GM11168 (cell line): ENCODE data around the gene HOXA5.

Source experiments
- in situ Hi-C: fragments of 300-500 bp; cut with MboI; formaldehyde crosslinking; loops from one replicate; pipeline ENCODE4 v1.12.0; 2022; ENCODE audit warnings: low sequenced_read_pairs; ENCODE audit not compliant: unreplicated experiment

The HOXA5 gene

GRCh38 chr7:27162561-27163287, 19.2 kb upstream of the HOXA5 start:
- in situ Hi-C loops: no loop called here

- in situ Hi-C loops: no loop called here
Observed at GRCh38 chr7:27161721-27162560, 18.5 kb upstream of the HOXA5 start.

- in situ Hi-C loops: no loop called here
Observed at GRCh38 chr7:27161214-27161720, 17.8 kb upstream of the HOXA5 start.

GRCh38 chr7:27160546-27161213, 17.2 kb upstream of the HOXA5 start:
- in situ Hi-C loops: no loop called here

- in situ Hi-C loops: no loop called here
Observed at GRCh38 chr7:27160145-27160545, 16.7 kb upstream of the HOXA5 start.

- in situ Hi-C loops: loop anchor here (10.0 kb wide), 2 partner anchors 655 to 795 kb away; no protein-coding TSS in a partner anchor
Observed at GRCh38 chr7:27159266-27160144, 16.0 kb upstream of the HOXA5 start.

- in situ Hi-C loops: loop anchor here (10.0 kb wide), 2 partner anchors 654 to 794 kb away; no protein-coding TSS in a partner anchor
Observed at GRCh38 chr7:27158436-27159265, 15.2 kb upstream of the HOXA5 start.

GRCh38 chr7:27157702-27158431, 14.4 kb upstream of the HOXA5 start:
- in situ Hi-C loops: loop anchor here (10.0 kb wide), 2 partner anchors 653 to 793 kb away; no protein-coding TSS in a partner anchor

- in situ Hi-C loops: loop anchor here (10.0 kb wide), 2 partner anchors 652 to 792 kb away; no protein-coding TSS in a partner anchor
Observed at GRCh38 chr7:27156916-27157701, 13.6 kb upstream of the HOXA5 start.

- in situ Hi-C loops: loop anchor here (10.0 kb wide), 2 partner anchors 652 to 792 kb away; no protein-coding TSS in a partner anchor
Observed at GRCh38 chr7:27156508-27156898, 13.0 kb upstream of the HOXA5 start, which contains the start of gene HOXA7. HOXA7 (minus strand) TSS chr7:27156675; CDS start chr7:27156545, 130 bp downstream.

GRCh38 chr7:27155816-27156507, 12.5 kb upstream of the HOXA5 start:
- in situ Hi-C loops: loop anchor here (10.0 kb wide), 2 partner anchors 651 to 791 kb away; no protein-coding TSS in a partner anchor

- in situ Hi-C loops: loop anchor here (10.0 kb wide), 2 partner anchors 650 to 790 kb away; no protein-coding TSS in a partner anchor
Observed at GRCh38 chr7:27154901-27155815, 11.7 kb upstream of the HOXA5 start.

GRCh38 chr7:27154369-27154768, 10.9 kb upstream of the HOXA5 start:
- in situ Hi-C loops: loop anchor here (10.0 kb wide), 2 partner anchors 650 to 790 kb away; no protein-coding TSS in a partner anchor

GRCh38 chr7:27153526-27153925, 10.0 kb upstream of the HOXA5 start:
- in situ Hi-C loops: loop anchor here (10.0 kb wide), 2 partner anchors 649 to 789 kb away; no protein-coding TSS in a partner anchor
